HG03439 (cell line): ENCODE measurements around the gene UGP2.
"Not testable (repeated sequence)": the region's sequence is repeated elsewhere in the genome, so short reads cannot be mapped to it uniquely, and the experiment has no call there.

Experiments
- ATAC-seq: cut with Tn5 transposase; IDR thresholded peaks from one replicate; pipeline ENCODE4 v1.9.1; 2021; ENCODE audit warnings: mild to moderate bottlenecking, moderate library complexity; ENCODE audit not compliant: unreplicated experiment

Gene UGP2

DNA sequence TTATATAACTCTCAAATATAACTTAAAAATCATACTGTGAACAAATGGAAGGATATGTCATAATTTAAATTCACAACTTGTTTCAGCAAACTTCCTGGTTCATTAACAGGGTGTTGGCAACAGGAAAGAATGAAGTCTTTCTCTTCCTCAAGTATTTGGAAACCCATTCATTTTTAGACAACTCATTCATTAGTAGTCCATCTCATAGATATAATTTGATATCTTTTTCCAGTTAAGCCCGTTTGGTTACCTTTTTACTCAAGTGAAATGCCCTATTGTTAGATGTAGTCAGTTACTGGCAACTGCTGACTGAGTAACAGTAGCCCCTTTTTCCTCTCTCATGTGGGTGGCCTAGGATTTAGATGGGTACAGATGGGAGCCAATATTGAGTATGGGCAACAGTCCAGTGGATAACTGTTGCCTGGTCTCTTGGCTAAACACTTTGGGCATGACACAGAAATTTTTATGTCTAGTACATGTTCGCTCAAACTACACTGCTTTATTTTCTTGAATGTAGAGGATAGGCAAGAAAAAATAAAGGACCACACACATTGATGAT, 4.6 kb upstream of the UGP2 start:
- ATAC-seq, result no peak

DNA sequence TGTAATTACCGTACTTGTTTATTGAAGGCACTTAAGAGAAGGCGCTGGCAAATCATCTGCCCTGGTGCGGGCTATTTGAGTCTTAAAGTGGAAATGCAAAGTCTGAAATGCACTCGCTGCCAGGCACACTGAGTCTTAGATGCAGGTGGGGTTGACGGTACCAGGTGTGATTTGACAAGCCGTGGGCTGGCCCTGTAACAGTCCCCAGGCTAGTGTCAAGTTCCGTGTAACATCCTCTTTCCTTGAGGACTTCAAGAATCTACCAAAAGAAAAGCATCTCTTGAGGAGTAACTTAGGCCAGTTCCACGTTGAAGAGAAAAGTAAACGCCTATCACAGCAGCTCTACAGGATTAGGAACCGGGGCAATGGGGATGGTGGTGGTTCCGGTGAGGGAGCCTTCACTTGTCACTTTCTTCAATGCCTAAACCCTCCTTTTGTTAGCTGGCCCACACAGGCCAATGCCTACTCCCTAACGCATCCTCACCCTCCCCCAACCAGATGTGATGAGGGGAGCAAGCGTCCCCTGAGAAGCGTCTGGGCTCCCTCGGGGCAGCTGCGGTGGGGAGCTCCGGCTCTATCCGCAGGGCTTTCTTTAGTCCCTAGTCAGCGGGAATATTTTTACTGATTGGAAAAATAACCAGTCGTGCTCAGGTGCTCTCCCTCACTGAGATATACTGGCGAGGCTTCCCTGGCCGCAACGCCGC, 1.5 kb upstream of the UGP2 start:
- ATAC-seq, result peak; percentile 43

DNA sequence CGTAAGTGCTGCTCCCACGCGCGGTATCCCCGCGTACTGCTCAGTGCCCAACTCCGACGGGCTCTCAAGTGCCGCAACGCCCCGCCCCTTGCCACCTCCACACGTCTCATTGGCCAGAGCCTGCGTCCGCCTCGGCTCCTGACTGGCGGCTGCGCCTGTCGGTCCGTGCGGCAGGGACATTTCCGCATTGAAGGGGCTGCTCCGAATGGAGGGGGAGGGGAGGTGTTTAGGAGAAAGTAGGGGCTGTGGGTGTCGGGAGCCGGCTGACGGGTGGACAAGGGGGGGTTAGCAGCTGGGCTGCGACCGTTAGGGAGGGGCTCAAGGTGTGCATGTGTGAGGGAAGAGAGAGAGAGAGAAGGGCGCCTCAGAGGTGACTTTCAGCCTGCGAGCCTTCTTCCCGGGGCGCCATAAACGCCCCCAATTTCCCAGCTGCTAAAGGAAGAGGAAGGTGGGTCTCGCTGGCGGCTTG, 877 bp upstream of the UGP2 start:
- ATAC-seq, result peak; percentile 96

DNA sequence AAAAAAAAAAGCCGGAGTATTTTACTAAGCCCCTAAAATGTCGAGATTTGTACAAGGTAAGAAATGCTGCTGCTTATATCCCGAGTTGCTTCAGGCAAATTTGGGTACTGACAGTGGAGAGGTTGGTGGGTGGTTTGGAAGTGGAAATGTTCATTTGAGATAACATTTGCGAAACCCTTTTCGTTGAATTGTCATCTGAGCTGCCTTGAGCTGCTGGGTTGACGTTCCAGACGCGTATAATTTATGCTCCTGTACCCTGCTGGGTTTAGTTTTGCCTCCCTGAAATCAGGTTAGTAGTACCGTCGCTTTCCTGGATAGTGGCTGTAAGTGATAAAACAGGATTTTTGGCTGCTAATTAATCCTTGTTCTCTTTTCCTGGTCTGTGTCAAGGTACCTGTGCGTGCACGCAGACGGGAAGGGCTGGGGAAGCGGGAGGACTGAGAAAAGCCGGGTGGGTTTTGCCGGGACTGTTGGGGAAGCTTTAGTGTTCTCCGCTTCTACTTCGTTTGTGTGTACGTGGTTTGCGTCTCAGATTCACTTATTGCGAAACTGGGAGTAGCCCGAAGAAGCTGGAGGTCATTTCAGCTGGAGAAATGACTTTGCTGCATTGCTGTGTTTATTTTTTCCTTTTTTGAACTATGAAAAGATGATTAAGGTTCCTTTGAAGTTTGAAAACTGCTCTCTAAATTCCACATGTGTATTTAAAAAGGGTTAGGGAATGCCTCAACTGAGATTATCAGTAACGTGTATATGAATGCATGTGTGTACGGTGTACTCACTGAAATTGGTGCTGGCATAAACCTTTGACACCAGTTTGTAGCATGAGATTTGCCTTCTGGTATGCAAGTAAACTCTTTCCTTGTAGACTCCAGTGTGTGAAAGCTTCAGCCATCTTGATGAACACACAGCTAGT, 709 bp downstream of the UGP2 start:
- no peak for ATAC-seq

DNA sequence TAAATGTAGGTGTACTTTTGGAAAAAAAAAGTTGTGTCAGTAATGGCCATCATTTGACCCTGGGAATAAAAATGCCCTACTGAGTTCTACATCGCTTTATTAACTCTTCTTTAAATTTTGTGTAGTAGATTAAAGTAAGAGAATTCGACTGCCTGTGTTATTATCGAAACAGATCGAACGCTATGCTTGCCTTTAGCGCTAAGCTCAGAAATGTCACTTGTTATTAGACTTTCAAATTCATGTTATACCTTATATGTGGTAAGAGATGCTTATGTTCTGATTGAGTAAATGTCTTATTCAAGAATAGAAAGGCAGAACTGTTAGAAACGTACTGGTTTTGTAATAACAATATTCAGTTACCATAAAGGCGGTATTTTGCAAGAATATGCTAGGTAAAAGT, 1.4 kb downstream of the UGP2 start:
- no peak for ATAC-seq

DNA sequence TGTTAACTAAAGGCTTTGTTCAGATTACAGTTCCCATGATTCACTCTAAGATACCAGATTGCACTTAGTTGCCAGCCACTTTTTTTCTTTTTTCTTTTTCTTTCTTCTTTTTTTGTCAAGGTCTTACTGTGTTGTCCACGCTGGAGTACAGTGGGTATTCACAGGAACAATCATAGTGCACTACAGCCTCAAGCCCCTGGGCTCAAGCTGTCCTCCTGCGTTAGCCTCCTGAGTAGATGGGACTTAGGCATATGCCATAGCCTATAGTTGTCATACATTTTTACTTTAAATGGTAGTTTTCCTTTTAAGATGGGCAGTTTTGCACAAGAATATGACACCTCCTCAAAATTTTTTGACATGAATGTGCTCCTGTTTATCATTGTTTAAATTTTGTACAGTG, 2.1 kb downstream of the UGP2 start:
- no peak for ATAC-seq

DNA sequence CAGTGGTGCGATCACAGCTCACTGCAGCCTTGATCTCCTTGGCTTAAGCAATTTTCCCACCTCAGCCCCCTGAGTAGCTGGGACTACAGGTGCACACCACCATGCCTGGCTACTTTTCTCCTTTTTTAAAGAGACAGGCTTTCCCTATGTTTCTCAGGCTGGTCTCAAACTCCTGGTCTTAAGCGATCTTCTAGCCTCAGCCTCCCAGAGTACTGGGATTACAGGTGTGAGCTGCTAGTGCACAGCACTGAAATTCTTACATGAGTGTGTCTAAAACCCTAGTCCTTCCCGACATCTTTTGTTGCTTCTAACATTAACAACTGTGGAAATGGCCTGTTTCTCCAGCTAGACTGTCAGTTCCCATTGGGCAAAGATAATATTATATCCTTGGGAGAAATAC, 2.9 kb downstream of the UGP2 start:
- ATAC-seq, result no peak

DNA sequence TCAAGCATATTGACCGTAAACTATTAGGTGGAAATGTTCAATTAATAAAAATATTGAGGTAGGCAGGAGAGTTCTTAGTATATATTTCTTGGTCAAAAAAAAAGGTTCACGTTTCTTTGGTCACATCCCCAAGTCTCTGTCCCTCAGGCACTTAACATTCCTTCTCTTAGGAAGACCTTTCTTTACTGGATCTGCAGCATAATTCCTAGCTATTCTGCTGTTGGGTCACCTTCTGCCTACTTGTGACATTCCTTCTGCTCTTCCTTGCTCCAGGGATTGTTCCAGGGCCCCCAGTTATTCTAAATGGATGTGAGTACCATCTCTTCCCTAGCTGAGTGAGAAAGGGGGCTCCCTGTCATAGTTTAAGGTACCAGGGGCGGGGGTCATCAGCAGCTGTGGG, 4.2 kb downstream of the UGP2 start:
- ATAC-seq, result no peak

DNA sequence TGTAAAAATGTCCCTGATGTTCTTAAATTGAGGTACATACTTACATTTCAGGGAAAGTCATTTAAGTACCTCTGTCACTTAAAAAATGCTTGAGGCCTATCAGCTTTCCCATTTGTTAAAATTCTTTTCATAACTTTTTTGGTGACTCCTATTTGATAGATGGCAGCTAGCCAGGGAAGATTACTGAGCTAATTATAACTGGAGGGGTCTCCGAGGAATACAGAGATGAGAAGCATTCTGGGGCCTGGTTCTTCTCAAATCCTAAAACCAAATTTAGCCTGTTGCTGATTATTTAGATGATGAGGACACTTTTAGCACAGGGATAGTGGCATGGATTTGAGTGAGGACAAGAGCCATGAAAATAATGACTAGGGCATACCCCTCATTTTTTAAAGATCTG, 4.8 kb downstream of the UGP2 start:
- no peak for ATAC-seq

DNA sequence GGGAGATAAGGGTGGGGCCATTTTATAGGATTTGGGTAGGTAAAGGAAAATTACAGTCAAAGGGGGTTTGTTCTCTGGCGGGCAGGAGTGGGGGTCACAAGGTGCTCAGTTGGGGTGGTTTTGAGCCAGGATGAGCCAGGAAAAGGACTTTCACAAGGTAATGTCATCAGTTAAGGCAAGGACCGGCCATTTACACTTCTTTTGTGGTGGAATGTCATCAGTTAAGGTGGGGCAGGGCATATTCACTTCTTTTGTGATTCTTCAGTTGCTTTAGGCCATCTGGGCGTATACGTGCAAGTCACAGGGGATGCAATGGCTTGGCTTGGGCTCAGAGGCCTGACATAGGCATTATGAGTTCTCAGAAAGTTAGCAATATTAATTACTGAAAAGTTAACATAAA, 5.9 kb downstream of the UGP2 start:
- not testable (repeated sequence) for ATAC-seq

DNA sequence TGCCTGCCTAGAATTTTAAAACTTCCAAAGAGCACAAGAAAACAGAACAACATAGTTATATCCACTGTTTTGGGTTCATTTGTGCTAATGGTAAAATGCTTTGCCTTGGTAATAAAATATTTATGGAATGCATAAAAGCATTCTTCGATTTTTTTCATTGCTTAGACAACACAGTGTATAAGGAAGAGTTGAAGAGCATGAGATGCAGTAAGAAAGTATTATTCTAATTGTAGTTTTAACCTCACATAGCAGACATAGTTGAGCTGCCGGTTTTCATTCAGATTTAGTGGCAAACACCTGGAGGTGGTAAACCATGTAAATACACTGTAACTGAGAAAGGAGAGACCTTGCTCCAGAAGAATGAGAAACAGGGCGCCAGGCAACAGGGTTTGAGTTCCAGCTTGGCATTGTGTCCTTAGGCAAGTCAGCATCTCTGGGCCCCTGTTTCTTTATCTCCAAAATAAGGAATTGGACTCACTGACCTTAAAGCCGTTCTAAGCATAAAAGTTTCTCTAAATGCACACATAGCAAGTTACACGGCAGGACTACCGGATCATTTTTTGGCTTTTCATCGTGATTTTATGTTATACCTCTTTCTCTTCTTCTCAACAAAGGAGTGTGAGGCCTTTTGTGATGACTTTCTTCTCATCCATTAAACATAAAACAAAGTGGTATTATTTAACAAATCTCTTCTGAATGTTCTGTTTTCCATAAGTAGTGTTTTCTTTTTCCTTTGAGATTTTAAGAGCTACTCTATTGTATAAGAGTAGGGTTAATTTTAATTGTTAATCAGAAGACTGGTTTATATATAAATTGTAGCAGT, 7.9 kb downstream of the UGP2 start:
- ATAC-seq, result no peak

DNA sequence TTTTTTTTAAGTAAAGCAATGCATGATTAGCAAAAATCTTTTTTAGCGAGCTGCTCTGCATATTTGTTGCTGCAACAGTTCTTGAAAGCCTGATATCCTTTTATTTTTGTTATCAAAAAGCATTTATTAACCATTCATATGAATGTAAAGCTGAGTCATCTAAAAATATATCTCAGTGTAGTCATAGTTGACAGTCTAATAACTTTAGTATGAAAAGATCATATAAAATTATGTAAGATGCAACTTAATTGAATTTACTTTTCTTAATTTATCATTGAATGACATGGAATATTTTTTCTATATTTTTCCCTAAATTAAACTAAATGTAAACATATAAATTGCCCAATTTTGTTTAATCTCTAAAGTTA, 8.5 kb downstream of the UGP2 start:
- ATAC-seq, result no peak

DNA sequence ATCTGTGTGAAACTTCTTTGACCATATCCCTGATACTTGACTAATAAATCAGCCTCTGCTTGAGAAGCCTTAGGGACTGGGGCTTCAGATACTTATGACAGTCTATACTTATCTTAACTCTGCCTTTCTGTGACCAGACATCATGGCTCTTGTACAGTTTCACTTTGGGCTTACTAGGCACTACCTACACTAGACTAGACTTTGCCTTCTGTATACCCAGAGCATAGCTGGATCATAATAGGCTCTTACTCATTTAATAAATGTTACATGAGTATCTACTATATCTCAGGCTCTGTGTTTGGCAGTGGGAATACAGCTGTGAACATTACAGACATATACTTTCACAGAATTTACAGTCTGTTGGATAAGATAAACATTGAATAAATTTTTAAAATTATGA, 9.0 kb downstream of the UGP2 start:
- no peak for ATAC-seq

DNA sequence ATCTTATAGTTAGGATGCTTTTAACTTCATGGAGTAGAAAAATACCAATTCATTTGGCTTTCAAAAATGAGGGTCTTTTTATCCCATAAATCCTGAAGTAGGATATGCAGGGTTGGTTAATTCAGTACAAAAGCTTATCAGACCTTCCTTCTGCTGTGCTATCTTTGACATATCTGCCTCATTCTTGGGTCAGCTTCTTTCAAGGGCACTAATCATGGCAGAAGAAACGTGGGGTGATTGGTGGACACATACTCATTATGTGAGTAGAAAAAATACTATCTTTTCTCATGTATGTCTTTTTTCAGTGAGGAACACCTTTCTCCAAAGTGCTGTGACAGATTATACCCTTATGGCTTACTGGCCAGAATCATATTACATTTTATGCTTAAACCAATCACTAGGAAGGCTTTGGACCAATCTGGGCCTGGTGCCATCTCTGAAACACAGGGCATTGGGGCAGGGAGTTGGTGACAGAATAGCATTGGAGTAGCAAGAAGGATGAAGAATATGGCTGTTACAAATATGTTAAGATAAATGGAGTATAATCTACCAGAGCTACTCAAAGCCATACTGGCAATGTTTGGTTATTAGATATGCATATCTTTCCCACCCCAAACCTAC, 10.1 kb downstream of the UGP2 start:
- no peak for ATAC-seq

DNA sequence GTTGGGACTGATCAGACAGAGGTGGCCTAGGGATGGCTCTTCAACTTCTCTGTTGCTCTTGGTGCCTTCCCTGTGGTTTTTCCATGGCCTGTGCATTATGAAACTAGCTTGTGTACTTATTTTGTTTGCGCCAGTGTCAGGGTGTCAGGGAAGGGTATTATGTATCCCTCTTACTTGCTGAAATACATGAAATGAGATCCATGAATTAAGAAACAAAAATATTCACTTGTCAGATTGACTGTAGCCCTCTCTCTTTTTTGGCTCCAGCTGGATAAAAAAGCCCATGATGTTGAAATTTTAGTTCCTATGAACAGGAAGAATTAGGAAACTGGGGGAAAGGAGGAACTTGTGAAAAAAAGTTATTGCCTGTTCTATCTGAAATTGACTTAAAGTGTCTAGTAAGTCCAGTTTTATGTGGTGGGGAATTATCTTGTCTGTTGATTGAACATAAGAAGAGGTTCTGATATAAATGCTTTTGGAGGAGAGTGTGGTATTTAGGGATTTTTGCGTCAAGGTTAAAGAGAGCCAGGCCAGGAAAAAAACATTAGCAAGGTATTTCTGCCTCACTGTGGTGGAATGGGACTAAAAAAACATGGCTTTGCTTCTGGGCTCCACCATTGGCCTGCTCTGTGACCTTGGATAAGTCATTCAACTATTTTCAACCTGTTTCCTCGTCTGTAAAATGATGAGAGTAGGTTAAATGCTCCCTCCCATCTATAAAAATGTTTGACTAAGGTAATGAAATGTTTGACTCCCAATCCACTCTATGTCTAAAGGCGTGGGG, 12.0 kb downstream of the UGP2 start:
- ATAC-seq, result no peak

DNA sequence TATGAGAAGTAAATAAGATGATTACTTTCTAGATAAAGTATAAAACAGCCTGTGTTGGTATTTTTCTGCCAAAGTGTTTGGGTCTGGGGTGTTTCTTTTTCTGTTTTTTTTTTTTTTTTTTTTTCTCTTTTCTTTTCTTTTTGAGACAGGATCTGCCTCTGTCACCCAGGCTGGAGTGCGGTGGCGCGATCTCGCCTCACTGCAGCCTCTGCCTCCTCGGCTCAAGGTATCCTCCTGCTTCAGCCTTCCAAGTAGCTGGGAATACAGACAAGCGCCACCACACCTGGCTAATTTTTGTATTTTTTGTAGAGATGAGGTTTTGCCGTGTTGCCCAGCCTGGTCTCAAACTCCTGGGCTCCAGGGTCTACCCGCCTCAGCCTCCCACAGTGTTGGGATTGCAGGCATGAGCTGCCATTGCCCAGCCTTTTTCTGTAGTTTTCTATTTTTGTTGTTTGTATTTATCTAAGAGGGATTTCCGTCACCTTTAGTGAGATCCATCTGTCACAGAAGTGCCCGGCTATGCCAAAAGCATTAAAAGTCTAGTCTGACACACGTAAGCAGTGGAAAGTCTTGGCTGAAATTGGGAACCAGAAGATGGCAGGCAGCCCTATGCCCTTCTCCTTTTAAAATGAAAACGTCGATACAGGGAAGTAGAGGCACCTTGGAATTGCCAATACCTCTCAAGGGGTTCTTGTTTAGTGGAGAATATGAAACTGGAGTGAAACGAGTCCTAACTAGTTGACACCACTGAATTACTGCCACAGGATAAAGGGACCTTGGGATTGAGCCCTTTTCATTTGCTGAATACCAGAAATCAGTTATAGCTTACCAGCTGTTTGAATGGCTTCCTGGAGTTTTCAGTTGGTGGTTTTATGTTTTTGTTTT, 14.0 kb downstream of the UGP2 start:
- no peak for ATAC-seq

DNA sequence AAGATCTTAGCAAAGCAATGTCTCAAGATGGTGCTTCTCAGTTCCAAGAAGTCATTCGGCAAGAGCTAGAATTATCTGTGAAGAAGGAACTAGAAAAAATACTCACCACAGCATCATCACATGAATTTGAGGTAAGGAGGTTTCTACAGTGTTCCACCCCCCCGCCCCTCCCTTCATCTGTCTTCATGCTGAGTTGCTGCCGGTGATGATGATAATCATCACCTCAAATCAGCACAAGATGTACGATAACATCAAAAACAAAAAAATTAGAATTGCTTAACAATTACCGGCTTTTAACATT, 14.6 kb downstream of the UGP2 start:
- ATAC-seq, result no peak

DNA sequence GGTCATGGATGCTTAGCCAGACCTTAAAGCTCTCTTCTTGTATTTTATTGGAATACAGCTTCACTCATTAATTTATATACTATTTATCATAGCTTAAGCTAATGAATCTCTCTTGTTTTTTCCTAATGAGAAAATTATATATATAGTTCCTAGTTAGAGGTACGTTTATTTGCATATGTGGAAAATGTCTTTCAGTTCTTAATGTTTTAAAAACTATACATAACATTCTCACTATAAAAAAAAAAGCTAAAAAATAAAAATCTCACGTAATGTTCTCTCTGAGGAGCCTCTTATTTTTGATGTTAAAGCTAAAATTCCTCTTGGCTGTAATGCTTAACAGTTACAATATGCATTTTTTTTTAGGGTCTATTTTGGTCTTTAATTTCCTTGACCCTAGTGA, 16.6 kb downstream of the UGP2 start:
- ATAC-seq, result no peak

DNA sequence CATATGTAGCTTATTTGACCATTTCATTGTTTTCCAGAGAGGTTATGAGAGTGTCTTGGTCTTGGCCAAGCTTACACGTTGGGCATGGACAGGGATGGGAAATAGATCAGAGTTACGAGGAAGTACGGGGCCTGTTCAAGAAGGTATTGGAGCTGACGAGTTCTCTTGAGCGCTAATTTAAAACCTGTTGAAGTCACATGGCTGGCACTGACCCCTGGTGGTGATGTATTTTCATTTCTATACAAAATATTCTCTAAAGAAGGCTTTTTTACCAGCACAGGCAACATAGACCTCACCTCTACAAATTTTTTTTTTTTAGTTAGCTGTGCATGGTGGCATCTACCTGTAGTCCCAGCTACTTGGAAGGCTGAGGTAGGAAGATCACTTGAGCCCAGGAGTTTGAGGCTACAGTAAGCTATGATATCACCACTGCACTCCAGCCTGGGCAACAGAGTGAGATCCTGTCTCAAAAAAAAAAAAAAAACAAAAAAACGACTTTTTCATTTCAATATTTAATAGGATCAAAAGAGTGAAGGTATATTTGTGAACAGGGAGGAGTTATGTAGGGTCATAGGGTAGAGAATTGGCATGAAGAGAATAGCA, 19.6 kb downstream of the UGP2 start:
- ATAC-seq, result no peak
